ENCODE data around the gene TXNDC11. TPM values are rescaled to one million over a fixed set of nuclear protein-coding genes. Genes with fewer than 3 reads are reported as not detected.

The TXNDC11 gene
- 52.2 and 58.7 TPM in 2 replicates for total RNA-seq

GRCh38 chr16:11742536-11743307 lies at the start of gene TXNDC11:
Gene TXNDC11, minus strand, starts transcription at chr16:11742857. Its CDS starts 127 bp downstream, at chr16:11742730.

GRCh38 chr16:11667824-11668622 lies 74.6 kb downstream of the TXNDC11 start, which contains the start of gene SNN:
Gene SNN, plus strand, starts transcription at chr16:11668455. Its CDS starts 7,605 bp downstream, at chr16:11676060.

Other genes starting within 250 kb of the TXNDC11 start
- gene LITAF, start 155.9 kb downstream of the TXNDC11 start, total RNA-seq, result 2.9 and 5.2 TPM in 2 replicates
- gene SNN, start 74.4 kb downstream of the TXNDC11 start, total RNA-seq, result 15.3 and 18.0 TPM in 2 replicates
- 27.8 and 28.5 TPM in 2 replicates for gene ZC3H7A, start 54.4 kb upstream of the TXNDC11 start, total RNA-seq
- 138 and 152 TPM in 2 replicates for gene RSL1D1, start 108.7 kb upstream of the TXNDC11 start, total RNA-seq
- gene GSPT1, start 173.1 kb upstream of the TXNDC11 start, total RNA-seq, result 100 and 102 TPM in 2 replicates
- gene NPIPB2, start 199.2 kb upstream of the TXNDC11 start, total RNA-seq, result 0.30 and 0.60 TPM in 2 replicates
- not detected in 2 replicates for gene TNFRSF17, start 222.4 kb upstream of the TXNDC11 start, total RNA-seq
- 8.9 and 9.1 TPM in 2 replicates for gene SNX29, start 233.9 kb upstream of the TXNDC11 start, total RNA-seq